ENCODE results near the gene STUB1. TPM values are rescaled to one million over a fixed set of nuclear protein-coding genes. Genes with fewer than 3 reads are reported as not detected.

The STUB1 gene
- total RNA-seq, 1 experiment from 2014 or later, result 102 TPM

DNA sequence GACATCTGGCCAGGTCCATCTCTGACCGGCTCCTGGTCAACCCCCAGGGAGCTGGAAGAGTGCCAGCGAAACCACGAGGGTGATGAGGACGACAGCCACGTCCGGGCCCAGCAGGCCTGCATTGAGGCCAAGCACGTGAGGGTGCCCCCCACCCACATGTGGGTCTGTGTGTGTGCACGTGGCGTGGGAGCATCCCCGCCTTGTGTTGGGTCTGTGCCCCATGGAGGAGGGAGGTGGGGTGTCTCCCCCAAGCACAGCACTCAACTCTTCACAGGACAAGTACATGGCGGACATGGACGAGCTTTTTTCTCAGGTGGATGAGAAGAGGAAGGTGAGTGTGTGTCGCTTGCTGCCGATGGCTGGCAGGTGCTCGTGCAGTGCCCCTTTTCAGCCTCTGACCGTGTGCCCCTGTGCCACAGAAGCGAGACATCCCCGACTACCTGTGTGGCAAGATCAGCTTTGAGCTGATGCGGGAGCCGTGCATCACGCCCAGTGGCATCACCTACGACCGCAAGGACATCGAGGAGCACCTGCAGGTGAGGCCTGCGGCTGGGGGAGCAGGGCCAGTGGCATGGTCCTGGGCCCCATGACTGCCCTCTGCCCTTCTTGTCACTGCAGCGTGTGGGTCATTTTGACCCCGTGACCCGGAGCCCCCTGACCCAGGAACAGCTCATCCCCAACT is 1.7 kb downstream of the STUB1 start:
- H3K23me2 ChIP-seq (ENCODE audit: insufficient read length, low read depth, low read length, poor library complexity, severe bottlenecking), result peaks cover 11% of the 10 kb centered on the region
- Mint-ChIP-seq H3K9me3 (no peaks in the 10 kb centered on the region), H3K4me3 (peak overlapping the region; percentile 81 to 86), H3K36me3 (ENCODE audit: insufficient read depth in 1 of 3, low read depth in 3 of 3) (peaks cover 14 to 37% (median 36%) of the 10 kb centered on the region in 3 experiments; a peak in 6 of 7 replicates), H3K27ac (0 out of 7 replicates have a peak overlapping the region, but pooled peaks of 1 of the 3 experiments have one; percentile 66), H3K27me3 (ENCODE audit: low read depth) (no peaks in the 10 kb centered on the region; the same call in 1 of the 2 replicates), H3K4me1 (peaks cover 14 to 32% of the 10 kb centered on the region in 2 experiments)
- H3K27ac ChIP-seq (ENCODE audit: insufficient read length, low read depth, low read length), result no peak overlapping the region
- DNase-seq, result no peak
- H3K9ac ChIP-seq (ENCODE audit: extremely low read depth, insufficient read length, low read length), result no peak overlapping the region
- H2AFZ ChIP-seq (ENCODE audit: low read length), result no peak overlapping the region
- H2BK12ac ChIP-seq (ENCODE audit: insufficient read length, low read depth, low read length), result no peak overlapping the region
- peaks cover 2% of the 10 kb centered on the region; the same call in 1 of the 2 replicates for H3K79me2 ChIP-seq (ENCODE audit: insufficient read depth, low read length)
- H3K9me3 ChIP-seq (ENCODE audit: control insufficient read depth, low read depth, low read length), result no peaks in the 10 kb centered on the region
- no peak overlapping the region for H3K23ac ChIP-seq (ENCODE audit: insufficient read length, low read depth, low read length)
- no peaks in the 10 kb centered on the region for H4K20me1 ChIP-seq (ENCODE audit: control insufficient read depth, insufficient read depth, insufficient read length)
- H3K4me2 ChIP-seq (ENCODE audit: insufficient read depth, insufficient read length, low read length), result peak overlapping the region; percentile 71
- no peaks in the 10 kb centered on the region for H3K79me1 ChIP-seq (ENCODE audit: insufficient read depth, low read depth, low read length, poor library complexity, severe bottlenecking)
- no peak overlapping the region for H2BK5ac ChIP-seq (ENCODE audit: insufficient read length, low read length)
- no peak overlapping the region for H3T11ph ChIP-seq (ENCODE audit: low read length)
- H3K56ac ChIP-seq (ENCODE audit: insufficient read length, low read depth, low read length), result no peak overlapping the region
- no peak overlapping the region for H2BK15ac ChIP-seq (ENCODE audit: low read depth, low read length)
- H4K5ac ChIP-seq (ENCODE audit: insufficient read length, low read depth, low read length), result no peak overlapping the region
- H2BK120ac ChIP-seq (ENCODE audit: low read depth, low read length, poor library complexity, severe bottlenecking), result no peak overlapping the region
- no peaks in the 10 kb centered on the region for H3K27me3 ChIP-seq (ENCODE audit: insufficient read depth, low read length)
- no peak overlapping the region for H3K14ac ChIP-seq (ENCODE audit: insufficient read depth, low read length)
- TF ChIP-seq, protein P1, sequence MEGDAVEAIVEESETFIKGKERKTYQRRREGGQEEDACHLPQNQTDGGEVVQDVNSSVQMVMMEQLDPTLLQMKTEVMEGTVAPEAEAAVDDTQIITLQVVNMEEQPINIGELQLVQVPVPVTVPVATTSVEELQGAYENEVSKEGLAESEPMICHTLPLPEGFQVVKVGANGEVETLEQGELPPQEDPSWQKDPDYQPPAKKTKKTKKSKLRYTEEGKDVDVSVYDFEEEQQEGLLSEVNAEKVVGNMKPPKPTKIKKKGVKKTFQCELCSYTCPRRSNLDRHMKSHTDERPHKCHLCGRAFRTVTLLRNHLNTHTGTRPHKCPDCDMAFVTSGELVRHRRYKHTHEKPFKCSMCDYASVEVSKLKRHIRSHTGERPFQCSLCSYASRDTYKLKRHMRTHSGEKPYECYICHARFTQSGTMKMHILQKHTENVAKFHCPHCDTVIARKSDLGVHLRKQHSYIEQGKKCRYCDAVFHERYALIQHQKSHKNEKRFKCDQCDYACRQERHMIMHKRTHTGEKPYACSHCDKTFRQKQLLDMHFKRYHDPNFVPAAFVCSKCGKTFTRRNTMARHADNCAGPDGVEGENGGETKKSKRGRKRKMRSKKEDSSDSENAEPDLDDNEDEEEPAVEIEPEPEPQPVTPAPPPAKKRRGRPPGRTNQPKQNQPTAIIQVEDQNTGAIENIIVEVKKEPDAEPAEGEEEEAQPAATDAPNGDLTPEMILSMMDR (conservative IDR thresholded peaks at IDR 0.05), result no peak
- no peak overlapping the region for H3K18ac ChIP-seq (ENCODE audit: insufficient read length, low read depth, low read length)
- H4K91ac ChIP-seq (ENCODE audit: insufficient read length, low read depth, low read length), result no peak overlapping the region
- no peaks in the 10 kb centered on the region for H3K4me1 ChIP-seq (ENCODE audit: insufficient read depth, low read length)
- no CpG with 5 or more reads among the region's 28 CpGs for WGBS (ENCODE audit: extremely low coverage, insufficient read length, low lambda C conversion rate)
- H2BK20ac ChIP-seq (ENCODE audit: low read depth, low read length, poor library complexity, severe bottlenecking), result no peak overlapping the region
- H3K4ac ChIP-seq (ENCODE audit: low read depth, low read length), result no peak overlapping the region
- no peak overlapping the region for H2AK5ac ChIP-seq (ENCODE audit: insufficient read length, low read length)
- H4K8ac ChIP-seq (replicated peaks; ENCODE audit: insufficient read length, low read depth, low read length), result no peak overlapping the region

Data from H9 (cell line).